Stimulated activated CD4-positive, alpha-beta T cell treated with anti-CD3 and anti-CD28 coated beads, TNF-alpha, amount 100 ng/mL, for 4 hours (primary cell): ENCODE results near the gene DRC7.

Experiments
- DNase-seq, 3 experiments: peaks; one replicate each; pipeline ENCODE4 v3.0.0-alpha.2; 2020; ENCODE audit warnings: low read depth in 3 of 3

The DRC7 gene

DNA sequence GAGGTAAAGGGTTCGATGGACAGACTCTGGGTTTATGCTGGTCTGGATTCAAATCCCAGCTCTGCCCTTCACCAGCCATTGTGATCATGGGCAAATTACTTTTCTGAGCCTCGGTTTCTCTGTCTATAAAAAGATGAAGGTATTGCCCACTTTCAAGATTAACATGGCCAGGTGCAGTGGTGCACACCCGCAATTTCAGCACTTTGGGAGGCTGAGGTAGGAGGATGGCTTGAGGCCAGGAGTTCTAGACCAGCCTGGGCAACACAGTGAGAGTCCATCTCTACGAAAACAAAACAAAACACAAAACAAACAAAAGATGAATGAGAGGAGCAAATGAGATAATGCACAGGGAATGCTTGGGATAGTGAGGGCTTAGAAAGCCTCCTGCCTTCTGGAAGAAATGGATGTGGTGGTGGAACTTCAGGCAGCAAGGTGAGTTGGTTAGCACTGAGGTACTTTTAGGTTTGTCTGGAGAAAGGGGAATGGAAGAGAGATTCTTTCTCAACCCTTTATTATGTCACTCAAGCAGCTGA lies 18.0 kb upstream of the DRC7 start:
- DNase-seq = no peak

DNA sequence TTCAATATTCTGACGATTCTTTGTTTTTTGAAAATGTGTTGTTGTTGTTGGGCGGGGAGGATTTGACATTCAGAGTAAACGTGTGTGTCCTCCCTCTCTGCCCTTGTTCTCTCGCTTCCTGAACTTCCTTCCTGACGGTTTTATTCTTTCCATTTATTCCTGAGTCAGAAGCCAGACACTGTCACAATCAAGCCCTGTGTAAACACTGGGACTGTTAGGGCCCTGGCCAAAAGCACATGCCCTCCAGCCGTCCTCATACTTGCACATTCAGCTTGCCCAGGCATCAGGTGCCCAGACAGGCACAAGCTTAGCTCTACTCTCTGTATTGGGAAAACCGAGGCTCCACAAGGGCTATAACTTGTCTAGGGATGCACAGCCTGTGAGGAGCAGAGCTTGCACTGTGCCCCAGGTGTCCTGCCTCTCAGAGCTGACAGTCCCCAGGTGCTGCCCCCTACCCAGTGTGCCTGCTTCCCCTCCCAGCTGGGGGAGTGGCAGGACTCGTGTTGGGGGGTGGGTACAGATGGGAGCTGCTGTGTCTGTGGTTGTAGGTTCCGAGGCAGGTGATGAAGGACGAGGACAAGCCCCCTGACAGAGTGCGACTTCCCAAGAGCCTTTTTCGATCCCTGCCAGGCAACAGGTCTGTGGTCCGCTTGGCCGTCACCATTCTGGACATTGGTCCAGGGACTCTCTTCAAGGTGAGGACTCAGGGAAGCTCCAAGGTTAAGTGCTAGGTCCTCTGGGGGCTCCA lies 16.8 kb upstream of the DRC7 start:
- no peak for DNase-seq

DNA sequence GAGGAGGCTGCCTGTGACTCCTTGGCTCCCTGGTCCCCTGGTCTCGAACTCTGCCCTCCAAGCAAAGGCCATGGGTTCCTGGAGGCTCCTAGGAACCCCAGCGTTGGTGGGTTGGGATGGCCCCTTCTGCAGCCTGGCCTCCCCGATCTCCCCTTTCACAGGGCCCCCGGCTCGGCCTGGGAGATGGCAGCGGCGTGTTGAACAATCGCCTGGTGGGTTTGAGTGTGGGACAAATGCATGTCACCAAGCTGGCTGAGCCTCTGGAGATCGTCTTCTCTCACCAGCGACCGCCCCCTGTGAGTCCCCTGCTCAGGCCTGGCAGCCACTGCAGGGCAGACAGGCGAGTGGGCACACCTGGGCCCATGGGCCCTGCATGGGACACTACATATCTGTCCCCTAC lies 15.6 kb upstream of the DRC7 start:
- DNase-seq = no peak

DNA sequence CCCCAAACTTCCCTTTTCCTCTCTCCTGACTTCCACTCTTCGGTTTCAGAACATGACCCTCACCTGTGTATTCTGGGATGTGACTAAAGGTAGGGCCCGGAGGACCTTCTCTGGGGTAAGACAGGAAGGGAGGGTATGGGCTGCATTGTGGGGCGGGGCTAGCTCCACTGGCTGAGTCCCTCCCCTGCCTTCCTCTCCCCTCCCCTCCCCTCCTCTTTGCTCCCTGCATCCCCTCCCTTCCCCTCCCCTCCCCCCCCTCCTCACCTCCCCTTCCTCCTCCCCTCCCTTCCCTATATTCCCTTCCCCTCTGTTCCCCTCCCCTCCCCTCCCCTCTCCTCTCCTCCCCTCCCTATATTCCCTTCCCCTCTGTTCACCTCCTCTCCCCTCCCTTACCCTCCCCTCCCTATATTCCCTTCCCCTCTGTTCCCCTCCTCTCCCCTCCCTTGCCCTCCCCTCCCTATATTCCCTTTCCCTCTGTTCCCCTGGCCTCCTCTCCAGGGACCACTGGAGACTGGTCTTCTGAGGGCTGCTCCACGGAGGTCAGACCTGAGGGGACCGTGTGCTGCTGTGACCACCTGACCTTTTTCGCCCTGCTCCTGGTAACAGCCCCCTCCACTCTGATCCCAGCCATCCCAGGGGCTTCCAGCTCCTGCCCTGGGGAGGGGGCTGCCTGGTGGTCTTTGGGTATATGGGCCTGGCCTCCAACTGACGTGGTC lies 14.7 kb upstream of the DRC7 start:
- DNase-seq = no peak

DNA sequence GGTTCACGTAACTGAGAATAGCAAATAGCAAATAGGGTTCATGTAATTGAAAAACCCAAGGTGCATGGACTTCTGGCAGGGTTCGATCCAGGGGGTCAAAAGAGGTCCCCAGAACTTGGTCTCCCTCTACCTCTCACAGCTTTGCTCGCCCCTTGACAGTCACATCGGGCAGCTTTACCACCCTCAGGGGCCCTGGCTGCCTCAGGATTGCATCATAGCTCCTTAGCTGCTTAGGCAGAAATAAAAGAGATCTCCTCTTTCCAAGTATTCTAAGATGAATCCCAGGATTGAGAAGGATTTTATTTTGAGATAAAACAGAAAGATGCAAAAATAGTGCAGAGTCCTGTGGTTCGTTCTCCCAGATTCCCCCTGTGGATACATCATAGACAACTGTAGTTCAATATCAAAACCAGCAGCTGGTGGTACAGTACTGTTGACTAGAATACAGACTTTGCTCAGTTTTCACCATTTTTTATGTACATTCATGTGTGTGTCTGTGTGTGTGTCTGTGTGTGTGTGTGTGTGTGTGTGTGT lies 13.7 kb upstream of the DRC7 start:
- no peak for DNase-seq

DNA sequence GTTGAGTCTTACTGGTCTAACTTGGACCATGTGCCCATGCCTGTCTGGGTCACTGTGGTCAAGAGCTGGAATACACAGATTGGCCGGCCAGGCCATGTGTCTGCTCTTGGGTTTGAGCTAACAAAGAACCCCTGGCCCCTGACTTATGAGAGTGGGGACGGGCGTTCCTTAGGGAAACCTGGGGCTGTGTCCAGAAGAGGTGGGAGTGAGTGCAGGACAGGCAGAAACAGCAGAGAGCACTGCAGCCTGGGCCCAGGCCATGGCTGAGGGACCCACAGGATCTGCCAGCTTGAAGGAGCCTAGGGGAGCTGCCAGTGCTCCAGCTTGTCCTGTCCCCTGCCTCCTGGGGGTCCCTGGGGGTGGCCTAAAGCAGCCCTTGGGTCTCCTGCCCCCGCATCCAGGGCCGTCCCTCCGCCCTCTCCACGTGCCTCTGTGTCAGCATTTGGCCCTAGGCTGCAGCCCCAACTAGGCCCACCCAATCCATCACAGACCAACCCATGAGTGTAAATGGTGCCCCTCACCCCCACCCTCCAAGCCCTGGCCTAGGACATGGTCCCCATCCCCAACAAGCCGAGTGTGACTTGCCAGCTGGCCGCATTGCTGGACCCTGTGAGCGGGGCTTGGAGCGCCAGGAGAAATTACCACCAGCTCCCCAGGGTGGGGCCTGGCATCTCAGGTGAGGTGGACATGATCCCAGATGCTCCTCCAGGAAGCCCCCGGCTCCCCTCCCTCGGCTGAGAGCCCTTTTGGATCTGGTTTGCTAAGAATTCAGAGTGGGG lies 12.5 kb upstream of the DRC7 start:
- no peak for DNase-seq

DNA sequence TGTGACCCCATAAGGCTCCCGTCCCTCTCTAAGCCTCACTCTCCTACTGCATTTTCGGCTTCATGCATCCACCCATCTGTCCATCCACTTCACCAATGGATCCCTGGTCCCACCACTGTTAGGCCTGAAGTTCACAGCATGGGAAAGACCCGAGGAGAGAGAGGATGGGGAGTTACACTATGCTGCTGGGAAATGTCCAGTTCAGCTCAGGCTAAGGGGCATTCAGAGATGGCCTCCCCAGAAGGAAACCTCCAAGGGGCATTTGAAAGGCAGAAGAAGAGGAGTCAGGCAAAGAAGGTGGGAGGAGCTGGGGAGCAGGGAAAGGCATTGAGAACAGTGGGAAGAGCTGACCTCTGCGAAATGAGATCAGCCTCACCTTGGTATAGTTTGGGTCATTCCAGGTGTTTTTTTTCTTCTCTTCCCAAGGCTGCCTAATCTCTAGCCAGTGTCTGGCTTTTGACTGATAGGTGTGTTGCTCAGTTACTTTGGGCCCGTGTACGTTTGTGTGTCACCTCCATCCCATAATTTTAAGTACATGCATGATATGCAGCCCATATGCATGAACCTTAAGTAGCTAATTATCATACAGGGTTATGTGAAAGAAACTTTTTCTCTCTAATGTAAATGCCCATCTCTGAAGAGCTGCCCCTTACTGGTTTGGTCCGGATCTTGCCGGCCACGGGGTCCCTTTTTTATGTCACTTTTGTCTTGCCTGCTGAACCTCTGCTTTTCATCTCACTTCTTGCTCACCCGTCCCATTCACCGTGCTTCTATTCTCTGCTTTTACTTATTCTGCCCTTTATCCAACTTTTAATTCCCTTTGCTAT lies 11.6 kb upstream of the DRC7 start:
- DNase-seq = no peak

DNA sequence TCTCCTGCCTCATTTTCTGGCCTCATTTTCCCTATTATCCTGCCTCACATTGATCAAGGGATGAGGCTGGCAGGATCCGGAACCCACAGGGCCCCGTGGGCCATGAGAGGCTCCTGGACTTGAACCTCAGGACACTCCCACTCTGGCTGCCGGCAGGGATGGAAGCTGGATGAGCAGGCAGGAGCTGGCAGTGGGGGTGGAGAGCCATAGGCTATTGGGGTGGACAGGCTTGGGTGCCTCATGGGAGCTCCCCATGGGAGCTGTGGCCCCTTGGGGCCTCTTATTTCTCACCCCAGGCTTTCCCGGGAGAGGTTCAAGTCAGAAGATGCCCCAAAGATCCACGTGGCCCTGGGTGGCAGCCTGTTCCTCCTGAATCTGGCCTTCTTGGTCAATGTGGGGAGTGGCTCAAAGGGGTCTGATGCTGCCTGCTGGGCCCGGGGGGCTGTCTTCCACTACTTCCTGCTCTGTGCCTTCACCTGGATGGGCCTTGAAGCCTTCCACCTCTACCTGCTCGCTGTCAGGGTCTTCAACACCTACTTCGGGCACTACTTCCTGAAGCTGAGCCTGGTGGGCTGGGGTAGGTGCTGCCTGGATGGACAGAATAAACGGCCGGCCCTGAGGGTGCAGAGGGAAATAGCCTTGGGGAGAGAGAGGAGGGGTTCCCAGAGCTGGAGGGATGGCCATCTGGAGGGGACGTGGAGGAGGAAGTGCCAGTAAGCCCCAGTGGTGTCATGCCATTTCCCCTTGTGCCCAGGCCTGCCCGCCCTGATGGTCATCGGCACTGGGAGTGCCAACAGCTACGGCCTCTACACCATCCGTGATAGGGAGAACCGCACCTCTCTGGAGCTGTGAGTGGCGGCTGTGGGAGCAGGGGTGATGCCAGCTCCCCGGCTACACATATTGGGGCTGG lies 10.7 kb upstream of the DRC7 start:
- DNase-seq = no peak

DNA sequence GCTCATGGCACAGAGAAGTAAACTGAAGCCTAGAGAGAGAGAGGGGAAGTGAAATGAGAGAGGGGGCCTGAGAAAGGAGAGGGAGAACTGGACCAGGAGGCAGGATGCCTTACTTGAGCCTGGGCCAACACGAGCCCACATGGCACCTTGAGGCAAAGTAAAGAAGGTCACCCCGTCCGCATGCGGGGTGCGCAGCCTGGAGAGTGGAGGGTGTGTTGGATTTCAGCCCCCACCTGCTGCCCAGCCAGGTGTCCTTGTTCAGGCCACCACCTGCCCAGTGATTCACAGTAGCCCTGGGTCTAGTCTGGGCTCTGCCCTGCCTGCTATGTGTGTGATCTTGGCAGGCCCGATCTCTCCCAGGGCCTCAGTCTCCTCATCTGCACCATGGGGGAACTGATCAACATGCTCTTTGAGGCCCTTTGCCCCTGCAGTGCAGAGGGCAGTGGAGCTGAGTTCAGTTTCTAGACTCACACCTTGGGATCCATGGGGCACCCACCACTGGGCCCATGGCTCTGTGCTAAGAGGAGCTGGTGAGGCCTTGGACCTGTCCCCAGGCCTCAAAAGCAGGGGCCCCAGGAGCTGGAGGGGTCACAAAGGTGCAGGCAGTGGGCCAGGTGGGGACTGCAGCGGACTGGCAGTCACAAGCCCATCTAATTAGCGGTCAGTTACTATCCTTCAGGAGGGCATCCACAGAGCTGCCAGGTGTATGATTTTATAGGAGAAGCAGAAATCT lies 9.8 kb upstream of the DRC7 start:
- no peak for DNase-seq

DNA sequence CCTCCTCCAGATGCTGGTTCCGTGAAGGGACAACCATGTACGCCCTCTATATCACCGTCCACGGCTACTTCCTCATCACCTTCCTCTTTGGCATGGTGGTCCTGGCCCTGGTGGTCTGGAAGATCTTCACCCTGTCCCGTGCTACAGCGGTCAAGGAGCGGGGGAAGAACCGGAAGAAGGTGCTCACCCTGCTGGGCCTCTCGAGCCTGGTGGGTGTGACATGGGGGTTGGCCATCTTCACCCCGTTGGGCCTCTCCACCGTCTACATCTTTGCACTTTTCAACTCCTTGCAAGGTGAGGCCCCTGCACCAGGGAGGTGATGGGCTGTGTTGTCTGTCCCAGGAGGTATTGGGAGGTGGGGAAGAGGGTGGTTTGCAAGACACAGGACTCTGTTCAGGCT lies 9.0 kb upstream of the DRC7 start:
- DNase-seq = no peak

DNA sequence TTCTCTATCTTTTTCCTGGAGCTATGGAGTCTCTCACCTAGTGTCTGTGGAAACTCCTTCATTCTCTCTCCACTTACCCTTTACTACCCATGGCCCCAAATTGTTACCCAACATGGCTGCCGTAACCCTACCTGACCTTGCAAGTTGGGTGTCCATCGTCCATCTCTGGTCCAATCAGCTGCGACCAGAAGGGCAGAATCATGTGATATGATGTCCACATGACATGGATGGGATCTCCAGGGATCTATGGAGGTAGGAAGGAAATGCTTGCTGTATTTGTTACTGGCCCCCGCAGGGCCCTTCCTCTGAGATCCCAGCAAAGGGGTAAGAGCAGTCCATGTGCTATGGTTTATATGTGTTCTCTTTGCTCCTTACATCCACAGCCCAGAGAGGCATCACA lies 8.0 kb upstream of the DRC7 start:
- DNase-seq = no peak

DNA sequence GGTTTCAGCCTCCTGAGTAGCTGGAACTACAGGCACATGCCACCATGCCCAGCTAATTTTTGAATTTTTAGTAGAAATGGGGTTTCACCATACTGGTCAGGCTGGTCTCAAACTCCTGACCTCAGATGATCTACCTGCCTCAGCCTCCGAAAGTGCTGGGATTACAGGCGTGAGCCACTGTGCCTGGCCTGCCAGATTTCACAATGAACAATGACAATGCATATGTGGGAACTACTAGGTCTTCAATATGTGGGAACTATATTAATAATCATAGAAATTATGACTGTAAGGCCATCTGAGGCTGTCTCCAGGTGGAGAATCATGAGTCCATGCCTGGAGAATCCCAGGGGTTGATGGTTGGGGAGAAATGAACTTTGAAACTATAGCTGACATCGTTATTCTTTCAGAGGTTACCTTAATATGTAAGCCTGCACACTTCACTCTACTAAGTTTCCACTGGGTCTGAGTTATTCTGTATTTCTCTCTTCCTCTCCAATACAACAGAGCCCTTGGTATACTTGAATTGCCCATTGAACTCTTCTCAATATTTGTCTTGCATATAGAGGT lies 7.2 kb upstream of the DRC7 start:
- DNase-seq = no peak

DNA sequence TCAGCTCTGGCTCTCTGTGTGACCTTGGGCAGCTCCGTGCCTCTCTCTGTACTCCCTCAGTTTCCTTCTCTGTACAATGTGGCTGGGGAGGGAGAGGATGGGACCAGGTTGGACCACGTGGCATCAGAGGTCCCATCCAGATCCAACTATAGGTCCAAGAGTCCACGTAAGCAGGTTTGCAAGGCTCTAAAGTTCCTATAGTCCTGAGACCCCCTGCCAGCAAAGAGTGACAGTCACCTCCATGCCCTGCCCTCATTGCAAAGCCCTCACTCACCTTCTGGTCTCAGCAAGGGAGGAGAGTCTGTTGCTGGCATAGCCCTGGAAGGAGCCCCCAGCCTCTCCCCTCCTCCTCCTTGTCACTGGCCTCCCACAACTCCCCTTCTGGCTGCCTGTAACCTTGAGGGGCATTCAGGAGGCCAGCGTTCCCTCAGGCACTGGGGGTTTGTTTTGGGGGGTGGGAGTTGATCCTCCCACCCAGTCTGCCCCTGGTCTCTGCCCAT lies 6.1 kb upstream of the DRC7 start:
- no peak for DNase-seq

DNA sequence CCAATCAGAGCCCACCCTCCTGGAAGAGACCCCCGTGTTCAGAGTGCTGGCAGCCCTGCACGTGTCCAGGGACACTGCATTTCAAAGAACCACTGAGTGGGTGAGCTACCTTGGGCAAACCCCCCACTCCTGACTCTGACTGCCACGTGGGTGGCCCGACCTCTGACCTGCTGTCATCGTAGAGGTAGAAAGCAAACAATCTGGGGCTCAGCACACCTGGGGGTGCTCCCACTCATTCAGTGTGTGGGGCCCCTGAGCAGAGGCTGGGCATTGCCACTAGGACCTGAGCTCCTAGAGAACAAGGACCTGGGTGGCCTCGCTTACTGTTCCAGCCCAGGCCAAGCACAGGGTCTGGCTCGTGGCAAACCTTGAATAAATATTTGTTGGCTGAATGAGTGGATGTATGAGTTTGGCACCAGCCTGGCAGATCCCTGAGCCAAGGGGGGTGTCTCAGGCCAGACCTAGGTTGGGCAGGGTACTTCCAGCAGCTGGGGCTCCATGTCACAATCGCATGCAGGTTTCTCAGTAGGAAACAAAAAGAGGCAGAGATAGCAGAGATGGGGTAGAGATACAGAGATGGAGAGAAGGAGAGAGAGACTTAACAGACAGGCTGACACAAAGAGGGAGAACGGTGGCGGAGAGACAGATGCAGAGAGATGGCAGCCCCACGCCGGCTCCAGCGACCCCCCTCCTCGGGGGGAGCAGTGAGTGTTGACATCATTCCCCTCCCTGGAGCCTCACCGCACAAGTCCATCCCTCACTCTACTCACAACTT lies 5.4 kb upstream of the DRC7 start:
- DNase-seq = no peak

DNA sequence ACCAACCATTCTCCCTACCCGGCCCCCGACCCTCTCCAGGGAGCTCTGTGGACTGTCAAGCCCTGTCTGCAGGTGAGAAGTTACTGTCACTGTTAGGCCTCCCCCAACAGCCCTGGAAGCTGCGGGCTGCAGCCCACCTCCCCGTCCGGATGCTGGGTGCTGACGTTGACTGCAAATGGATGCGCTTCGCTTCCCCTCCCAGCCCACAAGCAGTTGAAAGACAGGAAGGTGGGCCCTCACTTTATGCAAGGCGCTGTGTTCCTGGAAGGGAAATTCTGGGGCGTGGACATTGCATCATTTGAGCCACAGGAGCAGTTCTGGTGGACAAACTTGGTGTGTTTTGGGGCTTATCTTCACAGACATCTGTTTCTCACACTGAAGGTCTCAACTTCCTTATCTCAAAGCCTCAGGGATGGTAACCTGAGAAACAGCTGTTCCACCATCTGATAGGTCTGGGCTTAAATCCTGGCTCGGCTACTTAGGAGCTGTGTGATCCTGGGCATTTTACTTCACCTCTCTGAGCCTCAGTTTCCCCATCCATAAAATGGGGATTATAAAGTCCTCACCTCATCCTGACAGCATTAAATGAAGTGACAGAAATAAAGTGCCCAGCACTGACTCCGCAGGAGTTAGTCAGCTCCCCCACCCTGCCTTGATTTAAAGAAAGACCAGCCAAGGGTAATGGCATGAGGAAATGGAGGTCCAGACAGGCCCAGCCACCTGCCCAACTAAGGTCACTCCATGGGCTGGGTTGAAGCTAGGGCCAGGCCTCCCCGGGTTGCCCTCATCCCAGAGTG lies 4.6 kb upstream of the DRC7 start:
- no peak for DNase-seq

DNA sequence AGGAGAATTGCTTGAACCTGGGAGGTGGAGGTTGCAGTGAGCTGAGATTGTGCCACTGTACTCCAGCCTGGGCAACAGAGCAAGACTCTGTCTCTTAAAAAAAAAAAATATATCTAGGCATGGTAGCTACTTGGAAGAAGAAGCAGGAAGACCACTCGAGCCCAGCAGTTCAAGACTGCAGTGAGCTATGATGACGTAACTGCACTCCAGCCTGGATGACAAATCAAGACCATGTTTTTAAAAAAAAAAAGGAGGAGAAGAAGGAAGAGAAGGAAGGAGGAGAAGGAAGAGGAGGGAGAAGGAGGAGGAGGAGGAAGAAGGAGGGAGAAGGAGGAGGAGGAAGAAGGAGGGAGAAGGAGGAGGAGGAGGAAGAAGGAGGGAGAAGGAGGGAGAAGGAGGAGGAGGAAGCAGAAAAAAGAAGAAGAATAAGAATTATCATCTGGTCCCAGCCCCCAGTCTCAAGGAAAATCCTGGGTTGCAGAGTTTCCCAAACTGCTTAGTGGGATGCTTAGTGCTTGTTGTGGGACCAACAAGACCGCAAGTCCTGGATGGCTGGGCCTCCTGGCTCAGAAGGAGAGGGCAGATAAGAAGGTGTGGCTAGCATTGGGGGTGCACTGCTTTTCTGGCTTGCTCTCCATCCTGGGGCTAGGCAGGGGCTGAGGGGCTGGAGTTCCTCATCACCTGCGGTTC lies 3.7 kb upstream of the DRC7 start:
- DNase-seq = no peak

DNA sequence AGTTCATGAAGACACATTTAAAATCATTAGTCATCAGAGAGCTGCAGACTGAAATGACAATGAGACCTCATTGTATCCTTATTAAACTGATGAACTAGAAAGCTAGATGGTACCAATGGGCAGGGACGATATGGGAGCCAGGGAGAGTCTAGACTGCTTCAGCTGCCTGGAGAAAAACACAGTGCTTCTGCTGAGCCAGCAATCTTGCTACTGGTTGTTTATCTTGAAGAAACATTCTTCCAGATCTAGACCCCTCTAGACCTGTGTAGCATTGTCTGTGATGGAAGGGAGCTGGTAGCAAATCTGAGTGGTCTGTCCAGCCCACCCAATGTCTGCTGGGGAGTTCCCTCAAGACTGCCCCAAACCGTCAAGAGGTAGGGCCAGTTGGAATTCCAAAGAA lies 2.0 kb upstream of the DRC7 start:
- DNase-seq = no peak
